SU-DHL-6 (cell line): Measurements from ENCODE around the gene PICK1.

Experiments used
- H2AFZ ChIP-seq: fragments of 200-600 bp; sonication (generic); 2 replicates; pipeline ENCODE4 v1.6.1; 2014; ENCODE audit warnings: low read depth, mild to moderate bottlenecking, moderate library complexity, mixed read lengths, antibody characterized with exemption, low read length; ENCODE audit not compliant: severe bottlenecking
- H3F3A ChIP-seq: fragments of 200-600 bp; shearing (Covaris generic); 2 replicates; pipeline ENCODE4 v1.6.0; 2016; ENCODE audit warnings: antibody characterized with exemption, mild to moderate bottlenecking; ENCODE audit not compliant: insufficient read depth
- H3K27ac ChIP-seq: fragments of 200-600 bp; sonication (generic); 2 replicates; pipeline ENCODE4 v1.5.1; 2016; ENCODE audit warnings: low read depth, mild to moderate bottlenecking, low read length, moderate library complexity, mixed read lengths
- H3K27me3 ChIP-seq: fragments of 200-600 bp; sonication (generic), shearing (Covaris generic); 2 replicates; pipeline ENCODE4 v1.6.0; 2014; ENCODE audit warnings: mild to moderate bottlenecking, low read length
- H3K36me3 ChIP-seq: fragments of 200-600 bp; sonication (generic); 2 replicates; pipeline ENCODE4 v1.6.1; 2014; ENCODE audit warnings: mild to moderate bottlenecking, low read length, mixed read lengths
- H3K4me2 ChIP-seq: fragments of 300-600, 200-600 bp; shearing (Covaris generic), sonication (generic); 2 replicates; pipeline ENCODE4 v1.6.0; 2014; ENCODE audit warnings: low read length, low read depth, mild to moderate bottlenecking; ENCODE audit not compliant: poor library complexity, severe bottlenecking
- H3K4me3 ChIP-seq: fragments of 200-600 bp; sonication (generic); 2 replicates; pipeline ENCODE4 v1.5.1; 2014; ENCODE audit warnings: antibody characterized with exemption, low read length, mild to moderate bottlenecking, mixed read lengths; ENCODE audit not compliant: insufficient read depth, poor library complexity, severe bottlenecking
- H3K79me2 ChIP-seq: fragments of 200-600 bp; sonication (generic); 2 replicates; pipeline ENCODE4 v1.6.1; 2014; ENCODE audit warnings: mild to moderate bottlenecking, low read length, moderate library complexity; ENCODE audit not compliant: insufficient read depth
- H3K9ac ChIP-seq: fragments of 200-600 bp; sonication (generic); 2 replicates; pipeline ENCODE4 v1.7.0; 2014; ENCODE audit warnings: mild to moderate bottlenecking, low read length
- H3K9me2 ChIP-seq: fragments of 200-600 bp; sonication (generic); replicated peaks from 2 replicates; pipeline ENCODE4 v1.6.1; 2014; ENCODE audit warnings: low read length; ENCODE audit not compliant: insufficient read depth
- H3K9me3 ChIP-seq: fragments of 200-600 bp; sonication (generic); 2 replicates; pipeline ENCODE4 v1.6.1; 2014; ENCODE audit warnings: low read length, mixed read lengths; ENCODE audit not compliant: insufficient read depth
- H4K20me1 ChIP-seq: fragments of 200-600 bp; sonication (generic); 2 replicates; pipeline ENCODE4 v1.6.1; 2014; ENCODE audit warnings: low read depth, mild to moderate bottlenecking, antibody characterized with exemption, low read length, moderate library complexity, mixed read lengths
- CTCF ChIP-seq: fragments of 200-600 bp; sonication (generic); IDR thresholded peaks from one replicate; pipeline ENCODE4 v1.5.1; 2017; ENCODE audit warnings: antibody characterized with exemption, mild to moderate bottlenecking, low read length, moderate library complexity; ENCODE audit not compliant: insufficient read depth, poor library complexity, severe bottlenecking
- EZH2phosphoT487 ChIP-seq: fragments of 200-600 bp; sonication (generic), shearing (Covaris generic); conservative IDR thresholded peaks from 2 replicates; pipeline ENCODE4 v1.6.1; 2018; ENCODE audit warnings: mild to moderate bottlenecking, antibody characterized with exemption, low read length, moderate library complexity, mixed read lengths

The PICK1 gene

GRCh38 chr22:38104084-38104483, 46.9 kb downstream of the PICK1 start:
- Histone ChIP-seq H3K79me2 (no peaks in the 10 kb centered on the region), H3K4me3 (no peak overlapping the region), H3K4me2 (no peak overlapping the region), H3F3A (peaks cover 2% of the 10 kb centered on the region; the same call in 1 of the 2 replicates), H2AFZ (no peak overlapping the region), H3K27me3 (no peaks in the 10 kb centered on the region), H3K27ac (no peak overlapping the region), H3K36me3 (no peaks in the 10 kb centered on the region), H3K9ac (no peak overlapping the region), H3K9me3 (no peaks in the 10 kb centered on the region), H3K9me2 (no peaks in the 10 kb centered on the region), H4K20me1 (no peaks in the 10 kb centered on the region)
- TF ChIP-seq EZH2phosphoT487 (no peak), CTCF (no peak)

GRCh38 chr22:38106814-38107578, 49.8 kb downstream of the PICK1 start:
- Histone ChIP-seq H2AFZ (no peak overlapping the region), H3K27ac (no peak overlapping the region), H3K9me3 (no peaks in the 10 kb centered on the region), H3K4me3 (no peak overlapping the region), H4K20me1 (no peaks in the 10 kb centered on the region), H3K27me3 (no peaks in the 10 kb centered on the region), H3K9ac (no peak overlapping the region), H3K79me2 (no peaks in the 10 kb centered on the region), H3K36me3 (no peaks in the 10 kb centered on the region), H3F3A (peaks cover 2% of the 10 kb centered on the region; the same call in 1 of the 2 replicates), H3K4me2 (no peak overlapping the region), H3K9me2 (no peaks in the 10 kb centered on the region)
- TF ChIP-seq EZH2phosphoT487 (no peak), CTCF (no peak)

- TF ChIP-seq CTCF: no peak
- TF ChIP-seq EZH2phosphoT487: no peak
Observed at GRCh38 chr22:38107692-38108515, 50.7 kb downstream of the PICK1 start.

More at GRCh38 chr22:38107692-38108515, 50.7 kb downstream of the PICK1 start:
- H3K27me3 ChIP-seq: no peaks in the 10 kb centered on the region
- H3K4me2 ChIP-seq: no peak overlapping the region
- H3K27ac ChIP-seq: no peak overlapping the region
- no peaks in the 10 kb centered on the region for H3K79me2 ChIP-seq
- no peak overlapping the region for H2AFZ ChIP-seq
- no peaks in the 10 kb centered on the region for H3K36me3 ChIP-seq
- H3K9me2 ChIP-seq: no peaks in the 10 kb centered on the region
- peaks cover 2% of the 10 kb centered on the region; the same call in 1 of the 2 replicates for H3F3A ChIP-seq
- H3K9ac ChIP-seq: no peak overlapping the region
- H4K20me1 ChIP-seq: no peaks in the 10 kb centered on the region
- H3K4me3 ChIP-seq: no peak overlapping the region
- no peaks in the 10 kb centered on the region for H3K9me3 ChIP-seq
